Measurements from ENCODE around the gene AIPL1.

AIPL1 gene

GRCh38 chr17:6420173-6420641 lies 14.7 kb downstream of the AIPL1 start:
- DNase-seq (ENCODE audit: low read depth), result peak; percentile 14

DNA sequence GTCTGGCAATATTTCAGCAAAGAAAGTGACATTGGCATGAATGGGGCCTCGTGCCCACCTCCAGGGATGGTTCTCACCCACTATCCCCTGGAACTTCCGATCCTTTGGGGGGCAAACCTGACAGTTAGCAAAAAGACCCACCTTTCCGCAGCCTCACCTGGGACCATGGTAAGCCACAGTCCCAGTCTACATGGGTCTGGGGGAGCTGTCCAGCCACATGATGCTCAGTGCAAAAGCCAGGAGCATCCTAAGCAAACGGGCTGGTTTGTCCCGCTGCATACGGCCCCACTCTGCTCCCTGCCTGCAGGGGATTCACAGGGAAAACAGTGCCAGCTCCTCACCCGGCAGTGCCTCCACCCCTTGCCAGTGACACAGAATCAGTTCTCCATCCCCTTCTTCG lies 19.3 kb downstream of the AIPL1 start:
- no peak for DNase-seq (ENCODE audit: low read depth)

DNA sequence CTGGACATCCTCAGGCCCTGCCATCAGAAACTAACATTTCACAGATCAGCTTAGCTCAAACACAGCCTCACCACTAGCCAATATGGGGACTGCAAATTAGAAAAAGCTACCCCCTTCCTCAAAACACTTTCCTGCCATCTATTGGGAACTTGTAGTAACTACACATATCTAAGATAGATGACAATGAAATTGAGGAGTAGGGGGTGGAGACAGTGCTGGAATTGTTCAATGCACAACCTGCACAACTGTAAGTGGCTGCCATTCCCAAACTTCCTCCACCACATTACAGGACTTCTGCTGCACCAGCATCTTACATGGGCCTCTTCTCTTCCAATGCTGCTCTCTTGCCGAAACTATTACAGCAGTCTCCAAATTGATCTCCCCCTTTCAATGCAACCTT lies 21.9 kb downstream of the AIPL1 start:
- DNase-seq (ENCODE audit: low read depth), result no peak

DNA sequence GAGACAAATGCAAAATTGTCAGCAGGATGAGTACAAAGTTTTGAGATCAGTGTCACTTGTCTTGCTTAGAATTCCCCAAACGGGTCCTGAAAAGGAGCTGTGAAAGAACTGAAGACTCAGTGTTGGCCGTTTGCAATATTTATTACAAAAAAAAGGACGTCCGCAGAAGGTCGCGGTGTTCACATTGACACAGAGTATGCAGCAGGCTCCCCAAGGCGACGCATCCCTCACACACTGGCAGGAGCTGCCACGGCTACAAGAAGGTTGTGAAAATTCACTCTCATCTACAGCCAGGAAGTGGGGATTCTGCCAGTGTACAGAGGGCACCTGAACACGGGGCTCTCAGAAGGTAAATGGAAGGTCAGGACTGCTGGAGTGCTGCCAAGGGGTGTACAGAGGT lies 26.2 kb downstream of the AIPL1 start:
- DNase-seq (ENCODE audit: low read depth), result no peak

DNA sequence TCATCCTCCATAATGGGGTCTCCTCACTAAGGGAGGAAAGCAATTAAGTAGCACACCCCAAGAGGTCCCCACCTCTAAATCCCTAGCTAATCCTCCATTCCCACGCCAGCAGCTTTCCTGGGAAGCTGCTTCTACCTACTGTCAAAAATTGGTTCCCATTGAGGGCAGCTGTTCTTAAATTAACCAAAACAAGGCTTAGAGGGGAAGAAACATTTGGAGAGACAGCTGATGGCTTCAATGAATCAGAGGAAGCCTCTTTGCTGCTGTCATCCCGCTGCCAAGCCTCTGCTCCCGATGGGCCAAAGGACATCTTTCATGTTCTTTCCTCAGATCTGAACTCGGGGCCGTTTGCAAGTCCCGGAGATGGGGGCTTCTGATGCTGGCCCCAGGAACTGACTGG lies 26.6 kb downstream of the AIPL1 start:
- no peak for DNase-seq (ENCODE audit: low read depth)

DNA sequence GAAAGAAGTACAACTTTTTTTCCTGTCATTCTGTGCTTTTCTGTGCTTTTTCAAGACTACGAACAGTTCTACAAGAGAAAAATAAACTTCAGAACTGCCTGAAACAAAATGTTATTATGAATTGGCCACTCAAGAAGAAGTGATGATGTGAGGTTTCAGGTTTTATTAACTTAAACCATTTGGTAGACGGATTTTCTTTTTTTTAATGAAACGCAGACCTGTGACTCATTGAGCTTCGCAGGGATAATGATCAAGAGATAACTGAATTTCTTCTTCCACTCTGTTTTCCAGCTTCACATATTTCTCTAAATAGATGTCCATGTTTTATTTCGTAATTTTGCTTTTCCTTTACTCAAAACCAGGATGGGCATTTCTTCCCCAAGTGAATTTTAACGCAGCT lies 32.7 kb downstream of the AIPL1 start:
- DNase-seq (ENCODE audit: low read depth), result no peak

- DNase-seq (ENCODE audit: low read depth), result no peak
Measured at GRCh38 chr17:6398955-6399354, 36.0 kb downstream of the AIPL1 start.

DNA sequence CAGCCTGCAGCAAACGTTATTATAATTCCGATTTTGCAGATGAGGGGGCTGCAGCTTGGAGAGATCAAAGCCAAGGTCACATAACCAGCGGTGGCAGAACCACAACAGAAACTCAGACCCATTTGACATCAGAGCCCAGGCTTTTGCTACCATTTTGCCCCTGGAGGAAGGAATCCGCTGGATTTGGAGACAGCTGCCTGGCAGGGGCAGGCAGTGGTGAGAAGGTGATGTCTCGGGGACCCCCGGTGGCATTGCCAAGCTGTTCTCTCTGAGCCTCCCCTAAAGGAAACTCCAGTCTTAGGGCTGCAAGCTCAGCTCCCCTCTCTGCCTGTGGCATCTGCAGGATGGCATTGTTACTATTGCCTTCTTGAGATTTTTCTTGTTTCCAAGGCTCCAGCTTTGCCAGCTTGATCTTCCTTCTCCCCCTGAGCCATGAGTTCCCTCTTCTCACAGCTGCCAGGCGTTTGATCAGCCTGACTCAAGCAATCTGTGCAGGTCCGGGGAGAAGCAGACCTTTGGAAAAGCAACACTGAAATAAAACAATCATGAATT lies 40.8 kb downstream of the AIPL1 start:
- no peak for DNase-seq (ENCODE audit: low read depth)

DNA sequence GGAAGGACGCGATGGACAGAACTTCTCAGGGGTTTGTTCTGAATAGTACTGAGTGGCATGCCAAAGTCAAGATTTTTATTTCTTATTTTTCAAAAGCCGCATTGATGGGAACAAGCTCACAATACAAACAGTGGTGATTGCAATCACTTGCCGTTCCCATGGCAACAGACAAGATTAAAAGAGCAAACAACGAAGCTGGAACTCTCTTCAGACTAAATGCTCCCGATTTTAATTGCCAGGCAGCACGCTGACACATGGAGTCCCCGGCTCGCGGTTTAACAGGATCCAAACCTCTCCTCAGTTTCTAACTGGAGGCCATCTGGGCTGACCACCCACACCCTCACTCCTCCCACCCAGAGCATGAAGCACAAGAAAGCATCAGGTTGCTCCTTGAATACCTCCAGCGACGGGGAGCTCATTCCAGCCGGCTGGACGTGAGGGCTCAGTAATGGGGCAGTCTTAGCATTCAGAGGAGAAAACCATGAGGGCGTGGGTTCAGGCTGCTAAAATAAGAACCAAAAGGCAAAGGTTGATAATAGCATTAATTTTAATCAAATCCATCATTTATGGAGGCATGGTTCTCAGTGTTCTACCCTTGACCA lies 41.5 kb downstream of the AIPL1 start:
- DNase-seq (ENCODE audit: low read depth), result no peak

DNA sequence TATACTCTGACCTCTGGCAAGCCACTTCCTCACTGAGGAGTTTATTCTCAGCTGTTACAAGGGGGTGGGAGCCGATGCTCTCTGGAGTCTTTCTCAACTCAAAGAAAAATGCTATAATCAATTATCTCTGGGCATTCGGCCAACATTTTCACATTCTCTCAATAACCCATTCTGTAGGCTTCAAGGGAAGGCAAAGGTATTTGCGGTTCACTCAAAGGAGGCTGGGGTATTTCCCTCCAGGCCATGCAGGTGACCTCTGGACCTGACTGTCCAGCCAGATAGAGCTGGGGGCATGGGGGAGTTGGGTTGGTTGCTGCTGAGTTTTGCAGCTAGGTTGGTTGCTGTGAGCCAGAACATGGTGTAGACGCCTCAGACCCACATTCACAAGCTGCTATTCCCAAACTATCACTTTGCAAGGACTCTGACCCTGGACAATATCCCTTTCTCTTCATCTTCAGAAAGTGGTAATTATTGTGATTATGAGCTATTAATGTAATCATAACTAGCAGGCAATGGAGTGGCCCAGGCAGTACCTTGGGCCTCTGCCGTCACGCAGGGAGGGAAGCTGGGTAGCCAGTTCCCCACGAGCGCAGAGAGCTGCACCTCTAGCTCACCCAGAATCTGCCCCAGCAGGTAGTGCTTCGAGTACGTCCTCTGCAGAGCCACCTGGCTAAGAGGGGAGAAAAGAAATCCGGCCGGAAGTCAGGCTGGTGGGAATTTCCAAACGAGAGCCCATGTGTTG lies 42.1 kb downstream of the AIPL1 start:
- DNase-seq (ENCODE audit: low read depth), result no peak

DNA sequence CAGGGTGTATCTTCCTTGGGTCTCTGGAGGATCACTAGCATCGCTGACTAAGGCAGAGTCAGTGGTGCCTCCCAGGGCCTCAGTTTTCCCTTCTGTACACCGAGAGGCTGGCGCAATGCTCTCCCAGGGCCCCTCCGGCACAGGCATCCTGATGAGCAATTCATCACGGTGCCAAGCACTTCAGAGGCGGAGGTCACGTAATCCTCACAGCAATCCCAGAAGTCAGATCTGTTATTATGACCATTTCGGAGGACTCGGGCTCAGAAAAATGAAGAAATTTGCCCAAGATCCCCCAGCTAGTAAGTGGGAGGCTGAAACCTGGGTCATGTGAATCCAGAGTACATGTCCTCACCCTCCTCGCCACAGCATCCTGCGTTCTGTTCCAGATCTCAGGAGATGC lies 46.5 kb downstream of the AIPL1 start:
- no peak for DNase-seq (ENCODE audit: low read depth)

GRCh38 chr17:6387858-6388257 lies 47.1 kb downstream of the AIPL1 start:
- no peak for DNase-seq (ENCODE audit: low read depth)

- no peak for DNase-seq (ENCODE audit: low read depth)
Measured at GRCh38 chr17:6387442-6387841, 47.5 kb downstream of the AIPL1 start.

DNA sequence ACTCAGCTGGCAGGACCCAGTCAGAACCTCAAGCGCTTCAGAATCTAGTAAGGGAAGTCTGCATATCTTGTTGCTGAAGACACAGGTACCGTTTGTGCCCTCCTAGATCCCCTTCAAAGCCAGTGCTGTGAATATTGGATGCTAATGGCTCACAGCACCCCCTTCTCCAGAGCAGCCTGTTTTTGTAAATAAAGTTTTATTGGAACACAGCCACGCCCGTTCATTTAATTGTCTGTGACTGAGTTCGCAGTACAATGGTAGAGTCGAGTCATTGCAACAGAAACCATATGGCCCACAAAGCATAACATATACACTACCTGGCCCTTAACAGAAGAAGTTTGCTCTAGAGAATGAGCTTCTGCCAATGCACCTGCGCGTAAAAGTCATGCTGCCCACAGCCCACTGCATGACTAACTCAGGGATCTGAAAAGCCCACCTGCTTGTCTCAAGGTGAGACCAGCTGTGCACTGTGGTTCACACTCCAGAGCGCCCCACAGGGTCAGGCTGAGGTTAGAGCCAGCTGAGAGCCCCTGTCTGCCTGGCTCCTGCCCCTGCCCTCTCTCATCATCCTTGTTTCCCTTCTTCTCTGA lies 48.8 kb downstream of the AIPL1 start:
- no peak for DNase-seq (ENCODE audit: low read depth)

- no peak for DNase-seq (ENCODE audit: low read depth)
Measured at GRCh38 chr17:6384481-6384880, 50.4 kb downstream of the AIPL1 start.

DNA sequence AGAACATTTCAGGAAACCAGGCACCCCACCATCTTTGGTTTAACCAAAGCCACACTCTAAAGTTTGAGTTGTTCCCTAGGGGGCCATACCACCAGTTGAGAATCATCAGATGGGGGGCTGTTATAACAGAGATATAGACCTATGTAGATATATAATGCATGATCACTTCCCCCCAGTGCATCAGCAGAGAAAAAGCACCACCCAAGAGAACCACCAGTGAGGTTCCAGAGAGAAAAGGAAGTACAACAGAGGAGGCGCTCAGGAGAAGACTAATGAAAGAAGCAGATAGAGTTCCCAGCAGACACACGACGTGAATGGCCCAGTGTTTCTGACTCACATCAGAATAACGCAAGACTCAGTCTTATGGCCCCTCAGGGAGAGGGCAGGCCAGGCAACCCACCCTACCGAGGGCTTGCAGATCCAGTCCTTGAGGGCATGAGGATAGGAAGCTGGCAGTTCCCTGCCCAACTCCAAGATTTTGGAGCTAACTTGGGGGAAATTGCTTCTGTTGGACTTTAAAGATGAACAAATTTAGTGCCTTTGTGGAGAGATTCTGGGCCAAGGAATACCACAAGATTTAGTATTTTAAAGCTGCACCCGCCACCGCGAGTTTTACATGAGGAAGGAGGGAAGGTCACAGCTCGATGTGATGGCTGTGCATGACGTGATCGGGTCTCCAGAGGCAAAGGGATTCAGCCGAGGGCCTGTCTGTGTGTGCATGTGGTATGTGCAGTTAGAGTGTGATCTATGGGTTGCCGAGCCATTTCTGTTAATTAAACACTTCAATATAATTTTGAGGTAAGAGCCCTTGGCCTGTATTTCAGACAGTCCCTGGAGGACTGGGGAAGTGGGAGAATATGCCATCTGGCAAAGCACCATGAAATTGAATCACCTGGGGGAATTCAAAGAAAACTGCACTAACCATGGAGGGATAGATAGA lies 53.1 kb downstream of the AIPL1 start:
- DNase-seq (ENCODE audit: low read depth), result no peak

- no peak for DNase-seq (ENCODE audit: low read depth)
Measured at GRCh38 chr17:6380915-6381438, 53.9 kb downstream of the AIPL1 start.

DNA sequence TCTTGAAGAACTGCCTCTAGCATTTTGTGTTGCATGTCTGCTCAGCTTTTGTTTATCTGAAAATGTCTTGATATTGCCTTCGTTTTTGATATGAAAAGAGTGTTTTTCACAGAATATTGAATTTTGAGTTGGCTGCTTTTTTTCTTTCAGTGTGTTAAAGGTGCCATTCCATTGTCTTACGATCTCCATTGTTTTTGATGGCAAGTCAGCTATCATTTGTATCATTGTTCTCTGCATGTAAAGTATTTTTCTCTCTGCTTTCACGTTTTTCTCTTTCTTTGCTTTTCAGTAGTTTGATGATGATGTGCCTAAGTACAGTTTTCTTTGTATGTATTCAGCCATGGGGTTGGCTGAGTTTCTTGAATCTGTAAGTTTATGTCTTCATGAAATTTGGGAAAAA lies 57.0 kb downstream of the AIPL1 start:
- no peak for DNase-seq (ENCODE audit: low read depth)

GRCh38 chr17:6376931-6377361 lies 58.0 kb downstream of the AIPL1 start:
- no peak for DNase-seq (ENCODE audit: low read depth)

GRCh38 chr17:6374761-6375312 lies 60.1 kb downstream of the AIPL1 start:
- DNase-seq (ENCODE audit: low read depth), result peak; percentile 70

- no peak for DNase-seq (ENCODE audit: low read depth)
Measured at GRCh38 chr17:6374271-6374691, 60.6 kb downstream of the AIPL1 start.

All from activated T-cell treated with anti-CD3 and anti-CD28 coated beads for 48 hours (primary cell).